Esophagus squamous epithelium (tissue), 4 donors: ENCODE measurements around the gene DELE1.

ENCODE experiments used
- POLR2A ChIP-seq, 4 donors: fragments of 450-650 bp; IDR thresholded peaks; one replicate each; pipeline ENCODE4 v1.6.1; 2017; ENCODE audit warnings: antibody characterized with exemption in 4 of 4, mild to moderate bottlenecking in 4 of 4, moderate library complexity in 3 of 4
- TF ChIP-seq, protein P1 (sequence below), 6 experiments: fragments of 450-650 bp in 4 of 6; fragments of 200-600 bp in 2 of 6; sonication (generic) in 2 of 6; IDR thresholded peaks; one replicate each; pipeline ENCODE4 v1.5.1; 2016 to 2019; ENCODE audit warnings: antibody characterized with exemption in 6 of 6, mild to moderate bottlenecking in 4 of 6, moderate library complexity in 4 of 6

DNA sequence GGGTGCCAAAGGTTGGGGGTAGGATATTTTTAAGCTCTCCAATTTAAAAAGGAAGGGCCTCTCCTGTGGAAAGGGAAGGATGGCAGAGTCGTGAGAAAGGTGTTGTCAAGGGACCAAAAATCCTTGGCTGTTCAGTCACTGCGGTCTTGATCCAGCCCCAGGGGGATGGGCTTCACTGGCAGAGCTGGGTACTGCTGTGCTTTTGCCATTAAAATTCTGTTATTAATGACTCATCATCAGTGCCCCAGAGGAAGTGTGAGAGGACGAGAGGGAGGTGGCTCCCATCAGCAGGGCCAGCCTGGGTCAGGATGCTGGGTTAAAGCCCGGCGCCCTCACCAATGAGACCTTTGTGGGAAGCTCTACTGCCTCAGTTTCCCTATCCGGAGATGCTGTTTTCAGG is 17.6 kb downstream of the DELE1 start:
- TF ChIP-seq, protein P1, sequence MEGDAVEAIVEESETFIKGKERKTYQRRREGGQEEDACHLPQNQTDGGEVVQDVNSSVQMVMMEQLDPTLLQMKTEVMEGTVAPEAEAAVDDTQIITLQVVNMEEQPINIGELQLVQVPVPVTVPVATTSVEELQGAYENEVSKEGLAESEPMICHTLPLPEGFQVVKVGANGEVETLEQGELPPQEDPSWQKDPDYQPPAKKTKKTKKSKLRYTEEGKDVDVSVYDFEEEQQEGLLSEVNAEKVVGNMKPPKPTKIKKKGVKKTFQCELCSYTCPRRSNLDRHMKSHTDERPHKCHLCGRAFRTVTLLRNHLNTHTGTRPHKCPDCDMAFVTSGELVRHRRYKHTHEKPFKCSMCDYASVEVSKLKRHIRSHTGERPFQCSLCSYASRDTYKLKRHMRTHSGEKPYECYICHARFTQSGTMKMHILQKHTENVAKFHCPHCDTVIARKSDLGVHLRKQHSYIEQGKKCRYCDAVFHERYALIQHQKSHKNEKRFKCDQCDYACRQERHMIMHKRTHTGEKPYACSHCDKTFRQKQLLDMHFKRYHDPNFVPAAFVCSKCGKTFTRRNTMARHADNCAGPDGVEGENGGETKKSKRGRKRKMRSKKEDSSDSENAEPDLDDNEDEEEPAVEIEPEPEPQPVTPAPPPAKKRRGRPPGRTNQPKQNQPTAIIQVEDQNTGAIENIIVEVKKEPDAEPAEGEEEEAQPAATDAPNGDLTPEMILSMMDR (IDR thresholded peaks at IDR 0.05), result no peak
- TF ChIP-seq POLR2A (IDR thresholded peaks at IDR 0.05), result no peak
